Measurements from ENCODE around the gene MSH5. TPM values are rescaled to one million over a fixed set of nuclear protein-coding genes. Genes with fewer than 3 reads are reported as not detected.

MSH5 gene
- total and polyA plus RNA-seq, 9 of the 15 experiments (the other 6 are each of a cell fraction or from before 2014, with no cell fraction given): 12.5 to 104 (median 46.6) TPM

- TF ChIP-seq MGA (IDR thresholded peaks at IDR 0.05) (no peak), MTA3 (IDR thresholded peaks at IDR 0.05; ENCODE audit: borderline replicate concordance) (no peak), MAZ (CRISPR knock-in tag; conservative IDR thresholded peaks at IDR 0.05 in 1 of 2, IDR thresholded peaks at IDR 0.05 in 1 of 2) (peak; percentile 64 to 91), ZNF133 (CRISPR knock-in tag; IDR thresholded peaks at IDR 0.05) (peak; percentile 88), PKNOX1 (IDR thresholded peaks at IDR 0.05) (no peak), POLR2H (tag; IDR thresholded peaks at IDR 0.05; ENCODE audit: low read depth) (no peak), TEAD2 (tag; IDR thresholded peaks at IDR 0.05) (0 out of 2 replicates have a peak, but pooled peaks have one; percentile 15), SAP30 (IDR thresholded peaks at IDR 0.05; ENCODE audit: borderline replicate concordance, insufficient read depth, low read depth, low read length, poor library complexity, severe bottlenecking) (no peak), DACH1 (IDR thresholded peaks at IDR 0.05; ENCODE audit: partially characterized antibody) (no peak), ZNF280B (CRISPR knock-in tag; IDR thresholded peaks at IDR 0.05) (no peak)
Measured at GRCh38 chr6:31737991-31738979, 1.5 kb upstream of the MSH5 start (continued).
